Measurements from ENCODE around the gene WDR49. TPM values are rescaled to one million over a fixed set of nuclear protein-coding genes. Genes with fewer than 3 reads are reported as not detected.

WDR49 gene
- polyA plus RNA-seq, 1 donor, result 0.13 TPM

Other genes with a start within 250 kb of the WDR49 start
- 0.09 TPM for gene SERPINI2, start 179.9 kb downstream of the WDR49 start, polyA plus RNA-seq
- 49.8 TPM for gene PDCD10, start 81.0 kb upstream of the WDR49 start, polyA plus RNA-seq
- 4.7 TPM for gene SERPINI1, start 81.8 kb upstream of the WDR49 start, polyA plus RNA-seq

Data from large intestine (tissue), 1 donor.